OCI-LY1 (cell line): ENCODE results near the gene RAD23B.

ENCODE experiments used
- H2AFZ ChIP-seq: fragments of 200-600 bp; sonication (generic), shearing (Covaris generic); 2 replicates; pipeline ENCODE4 v1.6.0; 2014; ENCODE audit warnings: antibody characterized with exemption, mild to moderate bottlenecking, low read length
- H3F3A ChIP-seq: fragments of 200-600 bp; sonication (generic), shearing (Covaris generic); 2 replicates; pipeline ENCODE4 v1.6.0; 2014; ENCODE audit warnings: mild to moderate bottlenecking, antibody characterized with exemption, low read length, moderate library complexity; ENCODE audit not compliant: insufficient read depth
- H3K27ac ChIP-seq: fragments of 200-600 bp; sonication (generic); 2 replicates; pipeline ENCODE4 v1.5.1; 2014; ENCODE audit warnings: low read length, mixed run types, mild to moderate bottlenecking, low read depth; ENCODE audit not compliant: poor library complexity, severe bottlenecking
- H3K27me3 ChIP-seq: fragments of 200-600 bp; sonication (generic); 2 replicates; pipeline ENCODE4 v1.6.0; 2014; ENCODE audit warnings: antibody characterized with exemption, mild to moderate bottlenecking, low read length, moderate library complexity; ENCODE audit not compliant: insufficient read depth
- H3K36me3 ChIP-seq: fragments of 200-600 bp; sonication (generic); 2 replicates; pipeline ENCODE4 v1.6.1; 2014; ENCODE audit warnings: mild to moderate bottlenecking, antibody characterized with exemption, low read length, moderate library complexity, mixed read lengths; ENCODE audit not compliant: insufficient read depth
- H3K4me1 ChIP-seq: fragments of 200-600 bp; sonication (generic); 2 replicates; pipeline ENCODE4 v1.5.1; 2014; ENCODE audit warnings: mild to moderate bottlenecking, low read length, moderate library complexity; ENCODE audit not compliant: insufficient read depth, severe bottlenecking
- H3K4me2 ChIP-seq: fragments of 200-600 bp; sonication (generic), shearing (Covaris generic); 2 replicates; pipeline ENCODE4 v1.6.1; 2014; ENCODE audit warnings: low read length
- H3K4me3 ChIP-seq: fragments of 200-600 bp; sonication (generic); 2 replicates; pipeline ENCODE4 v1.5.1; 2014; ENCODE audit warnings: low read length, low read depth, mild to moderate bottlenecking, mixed read lengths; ENCODE audit not compliant: poor library complexity, severe bottlenecking
- H3K79me2 ChIP-seq: fragments of 200-600 bp; shearing (Covaris generic); 2 replicates; pipeline ENCODE4 v1.6.1; 2016; ENCODE audit warnings: mixed run types, low read length, mixed read lengths; ENCODE audit not compliant: insufficient read depth
- H3K9ac ChIP-seq: fragments of 200-600 bp; sonication (generic), shearing (Covaris generic); 2 replicates; pipeline ENCODE4 v1.6.1; 2014; ENCODE audit warnings: mild to moderate bottlenecking, low read length, mixed read lengths
- H3K9me2 ChIP-seq: fragments of 200-600 bp; sonication (generic), shearing (Covaris generic); 2 replicates; pipeline ENCODE4 v1.6.1; 2014; ENCODE audit warnings: low read depth, mild to moderate bottlenecking, low read length, mixed read lengths
- H3K9me3 ChIP-seq: fragments of 200-600 bp; shearing (Covaris generic); 2 replicates; pipeline ENCODE4 v1.6.1; 2014; ENCODE audit warnings: low read length, mixed read lengths
- H4K20me1 ChIP-seq: fragments of 200-600 bp; sonication (generic), shearing (Covaris generic); 2 replicates; pipeline ENCODE4 v1.6.0; 2016; ENCODE audit warnings: mild to moderate bottlenecking, low read length; ENCODE audit not compliant: insufficient read depth
- EZH2 ChIP-seq: fragments of 200-600 bp; sonication (generic), shearing (Covaris generic); IDR thresholded peaks from 2 replicates; pipeline ENCODE4 v1.8.0; 2017; ENCODE audit warnings: borderline replicate concordance, mixed run types, mild to moderate bottlenecking, antibody characterized with exemption, low read length, moderate library complexity, mixed read lengths
- TF ChIP-seq, protein P1 (sequence below): fragments of 200-600 bp; sonication (generic), shearing (Covaris generic); IDR thresholded peaks from 2 replicates; pipeline ENCODE4 v1.5.1; 2017; ENCODE audit warnings: mild to moderate bottlenecking, antibody characterized with exemption, low read length, moderate library complexity, mixed read lengths

RAD23B gene

DNA sequence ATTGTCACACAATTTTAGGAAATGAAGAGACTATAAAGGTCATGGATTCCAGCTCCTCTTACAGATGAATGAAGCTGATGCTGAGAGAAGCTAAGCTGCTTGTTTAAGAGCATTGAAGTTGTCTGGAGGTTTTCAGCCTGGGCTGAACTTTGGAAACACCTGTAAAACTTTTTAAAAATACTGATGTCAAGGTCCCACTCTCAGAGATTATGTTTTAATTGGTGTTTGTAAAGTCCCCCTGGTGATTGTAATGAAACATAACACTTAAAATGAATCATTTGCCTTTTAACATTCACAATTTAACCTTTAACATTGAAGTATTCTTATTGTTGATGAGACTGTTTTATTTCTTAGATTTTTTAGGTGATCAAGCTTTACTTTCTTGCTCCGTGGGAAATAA is 16.4 kb downstream of the RAD23B start:
- Histone ChIP-seq H3K4me3 (no peak overlapping the region), H3K9me3 (no peaks in the 10 kb centered on the region), H3K9ac (no peak overlapping the region), H3K27ac (peak overlapping the region; percentile 31), H2AFZ (no peak overlapping the region), H3F3A (no peaks in the 10 kb centered on the region), H4K20me1 (peaks cover 19% of the 10 kb centered on the region; the same call in 1 of the 2 replicates), H3K4me1 (peaks cover 26% of the 10 kb centered on the region), H3K79me2 (peaks cover 81% of the 10 kb centered on the region), H3K4me2 (no peak overlapping the region), H3K36me3 (peaks cover 54% of the 10 kb centered on the region), H3K27me3 (no peaks in the 10 kb centered on the region), H3K9me2 (no peaks in the 10 kb centered on the region)
- TF ChIP-seq EZH2 = no peak
- TF ChIP-seq, protein P1, sequence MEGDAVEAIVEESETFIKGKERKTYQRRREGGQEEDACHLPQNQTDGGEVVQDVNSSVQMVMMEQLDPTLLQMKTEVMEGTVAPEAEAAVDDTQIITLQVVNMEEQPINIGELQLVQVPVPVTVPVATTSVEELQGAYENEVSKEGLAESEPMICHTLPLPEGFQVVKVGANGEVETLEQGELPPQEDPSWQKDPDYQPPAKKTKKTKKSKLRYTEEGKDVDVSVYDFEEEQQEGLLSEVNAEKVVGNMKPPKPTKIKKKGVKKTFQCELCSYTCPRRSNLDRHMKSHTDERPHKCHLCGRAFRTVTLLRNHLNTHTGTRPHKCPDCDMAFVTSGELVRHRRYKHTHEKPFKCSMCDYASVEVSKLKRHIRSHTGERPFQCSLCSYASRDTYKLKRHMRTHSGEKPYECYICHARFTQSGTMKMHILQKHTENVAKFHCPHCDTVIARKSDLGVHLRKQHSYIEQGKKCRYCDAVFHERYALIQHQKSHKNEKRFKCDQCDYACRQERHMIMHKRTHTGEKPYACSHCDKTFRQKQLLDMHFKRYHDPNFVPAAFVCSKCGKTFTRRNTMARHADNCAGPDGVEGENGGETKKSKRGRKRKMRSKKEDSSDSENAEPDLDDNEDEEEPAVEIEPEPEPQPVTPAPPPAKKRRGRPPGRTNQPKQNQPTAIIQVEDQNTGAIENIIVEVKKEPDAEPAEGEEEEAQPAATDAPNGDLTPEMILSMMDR = peak; percentile 13; the same call in 1 of the 2 replicates

DNA sequence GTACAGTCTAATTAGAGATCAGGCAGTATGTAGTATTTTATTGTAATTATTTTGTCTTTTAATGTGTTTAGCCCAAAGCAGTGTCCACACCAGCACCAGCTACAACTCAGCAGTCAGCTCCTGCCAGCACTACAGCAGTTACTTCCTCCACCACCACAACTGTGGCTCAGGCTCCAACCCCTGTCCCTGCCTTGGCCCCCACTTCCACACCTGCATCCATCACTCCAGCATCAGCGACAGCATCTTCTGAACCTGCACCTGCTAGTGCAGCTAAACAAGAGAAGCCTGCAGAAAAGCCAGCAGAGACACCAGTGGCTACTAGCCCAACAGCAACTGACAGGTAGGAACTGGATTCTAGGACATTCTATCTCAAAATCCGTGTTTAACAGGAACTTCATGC is 23.2 kb downstream of the RAD23B start:
- Histone ChIP-seq H3K9ac (no peak overlapping the region), H3K4me2 (no peak overlapping the region), H3K36me3 (peaks cover 91% of the 10 kb centered on the region), H3K4me1 (no peaks in the 10 kb centered on the region), H3K79me2 (peaks cover 48% of the 10 kb centered on the region), H3K9me2 (no peaks in the 10 kb centered on the region), H3F3A (no peaks in the 10 kb centered on the region), H3K27me3 (no peaks in the 10 kb centered on the region), H4K20me1 (no peaks in the 10 kb centered on the region), H3K27ac (no peak overlapping the region), H3K4me3 (no peak overlapping the region), H2AFZ (no peak overlapping the region), H3K9me3 (no peaks in the 10 kb centered on the region)
- no peak for TF ChIP-seq EZH2
- TF ChIP-seq, protein P1 = no peak

DNA sequence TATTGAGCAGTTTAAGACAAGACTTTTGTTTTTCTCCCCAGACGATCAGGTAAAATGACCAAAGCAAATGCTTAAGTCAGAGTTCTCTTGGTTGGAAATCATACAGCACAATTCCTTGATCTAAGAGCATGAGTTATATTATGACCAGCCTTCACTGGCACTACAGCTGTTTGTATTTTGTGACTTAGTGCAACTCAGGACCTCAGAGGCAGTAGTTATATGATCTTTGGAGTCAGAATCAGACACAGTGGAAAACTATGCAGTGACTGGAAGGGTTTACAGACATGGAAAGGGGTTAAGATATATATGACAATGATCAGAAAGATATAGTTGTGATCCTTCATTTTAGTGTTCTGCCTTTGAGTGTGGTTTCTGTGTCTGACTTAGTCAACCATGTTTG is 24.3 kb downstream of the RAD23B start:
- no peaks in the 10 kb centered on the region for H3K27me3 ChIP-seq
- no peak overlapping the region for H3K27ac ChIP-seq
- peaks cover 92% of the 10 kb centered on the region for H3K36me3 ChIP-seq
- H3K4me1 ChIP-seq = no peaks in the 10 kb centered on the region
- no peak overlapping the region for H2AFZ ChIP-seq
- no peaks in the 10 kb centered on the region for H3K9me3 ChIP-seq
- no peak overlapping the region for H3K4me2 ChIP-seq
- H3K9me2 ChIP-seq = no peaks in the 10 kb centered on the region
- no peak overlapping the region for H3K9ac ChIP-seq
- TF ChIP-seq EZH2 = no peak
- no peaks in the 10 kb centered on the region for H4K20me1 ChIP-seq
- H3F3A ChIP-seq = no peaks in the 10 kb centered on the region
- H3K4me3 ChIP-seq = no peak overlapping the region
- peaks cover 50% of the 10 kb centered on the region for H3K79me2 ChIP-seq

DNA sequence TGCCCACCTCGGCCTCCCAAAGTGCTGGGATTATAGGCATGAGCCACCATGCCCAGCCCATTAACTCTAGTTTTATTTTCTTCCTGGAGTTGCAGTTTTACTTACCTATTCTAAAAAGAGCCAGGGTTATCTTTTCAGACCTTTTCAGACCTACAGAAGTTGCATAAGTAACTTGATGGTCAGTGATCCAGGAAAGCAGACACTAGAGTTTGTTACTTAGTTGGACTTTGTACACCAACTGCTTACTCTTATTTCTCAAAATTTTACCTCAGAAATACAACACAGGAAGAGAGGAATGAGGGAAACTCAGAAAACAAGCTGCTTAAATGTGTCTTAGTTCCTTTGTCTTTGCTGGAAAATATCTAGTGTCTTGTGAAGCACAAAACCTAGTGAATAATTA is 25.4 kb downstream of the RAD23B start:
- Histone ChIP-seq H3K36me3 (peaks cover 93% of the 10 kb centered on the region), H3K27me3 (no peaks in the 10 kb centered on the region), H3K9me3 (no peaks in the 10 kb centered on the region), H3K9ac (no peak overlapping the region), H3F3A (no peaks in the 10 kb centered on the region), H3K9me2 (no peaks in the 10 kb centered on the region), H3K4me1 (no peaks in the 10 kb centered on the region), H4K20me1 (no peaks in the 10 kb centered on the region), H3K27ac (no peak overlapping the region), H2AFZ (no peak overlapping the region), H3K79me2 (peaks cover 48% of the 10 kb centered on the region), H3K4me3 (no peak overlapping the region), H3K4me2 (no peak overlapping the region)
- no peak for TF ChIP-seq EZH2
- TF ChIP-seq, protein P1 = no peak
